ENCODE data around the gene NAPG.
"Not testable (repeated sequence)": the region's sequence is repeated elsewhere in the genome, so short reads cannot be mapped to it uniquely, and the experiment has no call there.

Gene NAPG

DNA sequence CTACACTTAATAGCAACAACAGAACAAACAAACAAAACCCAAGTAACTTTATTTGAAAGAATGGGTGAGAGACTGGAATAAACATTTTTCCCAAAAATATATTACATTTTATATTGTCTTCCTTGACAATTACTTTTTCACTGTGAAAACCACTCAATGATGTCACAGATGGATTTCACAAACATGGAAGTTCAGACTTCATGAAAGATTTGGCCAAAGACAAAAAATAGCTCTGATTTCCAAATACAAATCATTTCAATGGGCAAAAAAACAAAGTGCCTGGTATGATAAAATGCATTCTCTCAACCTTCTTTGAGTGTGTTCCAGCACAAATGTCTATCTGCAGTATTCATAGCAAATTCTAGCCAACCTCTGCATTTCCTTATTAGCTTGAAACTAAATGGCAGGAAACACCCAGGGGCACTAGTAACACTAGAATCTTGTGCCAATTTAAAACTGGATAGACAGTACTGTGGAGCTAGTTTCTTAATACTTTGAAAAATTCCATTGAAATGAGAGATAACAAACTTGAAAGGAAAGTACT is 28.5 kb upstream of the NAPG start:
- TF ChIP-seq CTCF (IDR thresholded peaks at IDR 0.05; ENCODE audit: extremely low read depth, missing control alignments) = no peak
- no peak for DNase-seq (ENCODE audit: low spot score)

DNA sequence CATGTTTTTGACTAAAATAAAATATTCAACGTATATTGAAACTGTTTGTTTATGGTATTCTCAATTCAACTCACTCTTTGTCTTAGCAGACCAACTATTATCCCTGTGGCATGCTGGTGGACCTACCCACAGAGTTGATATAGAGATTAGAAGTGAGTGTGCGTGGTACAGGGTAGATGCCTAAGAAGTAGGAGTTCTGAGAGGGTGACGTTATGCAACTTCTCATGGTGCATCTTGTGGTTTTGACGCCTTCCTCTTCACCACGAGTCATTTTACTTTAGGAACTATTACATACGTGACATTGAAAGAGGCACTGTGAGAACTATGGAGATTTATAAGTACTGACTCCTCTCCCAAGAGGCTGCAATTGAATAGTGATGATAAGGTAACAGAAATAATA is 26.6 kb upstream of the NAPG start:
- no peak for DNase-seq (ENCODE audit: low spot score)
- TF ChIP-seq CTCF (IDR thresholded peaks at IDR 0.05; ENCODE audit: extremely low read depth, missing control alignments) = no peak

GRCh38 chr18:10500038-10500437 is 25.8 kb upstream of the NAPG start:
- TF ChIP-seq CTCF (IDR thresholded peaks at IDR 0.05; ENCODE audit: extremely low read depth, missing control alignments) = no peak
- no peak for DNase-seq (ENCODE audit: low spot score)

DNA sequence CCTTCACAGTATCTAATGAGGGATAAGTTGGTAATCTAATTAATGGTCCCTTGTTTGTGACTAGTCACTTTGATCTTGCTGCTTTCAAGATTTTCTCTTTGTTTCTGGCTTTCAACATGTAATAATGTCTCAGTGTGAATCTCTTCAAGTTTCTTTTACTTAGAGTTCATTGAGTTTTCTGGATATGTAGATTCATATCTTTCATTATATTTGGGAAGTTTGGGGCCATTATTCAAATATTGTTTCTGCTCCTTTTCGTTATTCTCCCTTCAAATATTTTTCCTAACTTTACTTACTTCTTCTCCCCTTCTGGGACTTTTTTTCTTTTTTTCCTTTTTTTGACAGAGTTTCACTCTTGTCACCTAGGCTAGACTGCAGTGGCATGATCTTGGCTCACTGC is 21.1 kb upstream of the NAPG start:
- no peak for TF ChIP-seq CTCF (IDR thresholded peaks at IDR 0.05; ENCODE audit: extremely low read depth, missing control alignments)
- DNase-seq (ENCODE audit: low spot score) = no peak

DNA sequence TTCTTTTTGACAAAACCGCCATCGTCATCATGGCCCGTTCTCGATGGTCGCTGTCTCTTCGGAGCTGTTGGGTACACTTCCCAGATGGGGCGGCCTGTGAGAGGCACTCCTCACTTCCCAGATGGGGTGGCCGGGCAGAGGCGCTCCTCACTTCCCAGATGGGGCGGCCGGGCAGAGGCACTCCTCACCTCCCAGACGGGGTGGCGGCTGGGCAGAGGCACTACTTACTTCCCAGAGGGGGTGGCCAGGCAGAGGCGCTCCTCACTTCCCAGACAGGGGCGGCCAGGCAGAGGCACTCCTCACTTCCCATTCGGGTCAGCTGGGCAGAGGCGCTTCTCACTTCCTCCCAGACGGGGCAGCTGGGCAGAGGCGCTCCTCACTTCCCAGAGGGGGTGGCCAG is 19.9 kb upstream of the NAPG start:
- DNase-seq (ENCODE audit: low spot score) = not testable (repeated sequence)

DNA sequence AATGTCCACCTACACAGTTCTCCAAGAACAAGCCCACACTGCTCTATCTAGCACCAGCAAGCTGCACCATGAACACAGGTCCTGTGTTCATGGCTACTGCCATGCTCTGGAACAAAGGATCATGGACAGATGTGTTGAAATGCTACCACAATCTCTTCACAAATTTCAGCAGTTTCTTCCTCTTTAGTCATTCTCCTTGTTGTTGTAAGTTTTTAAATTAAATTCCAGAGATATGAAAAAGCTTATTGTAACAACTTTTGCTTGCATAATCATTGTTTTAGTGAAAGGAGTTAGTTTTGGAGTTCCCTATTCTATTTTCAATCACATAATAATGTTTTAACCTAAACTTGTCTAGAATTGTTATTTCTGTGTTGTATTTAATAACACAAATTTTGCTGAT is 17.2 kb upstream of the NAPG start:
- no peak for TF ChIP-seq CTCF (IDR thresholded peaks at IDR 0.05; ENCODE audit: extremely low read depth, missing control alignments)
- no peak for DNase-seq (ENCODE audit: low spot score)

DNA sequence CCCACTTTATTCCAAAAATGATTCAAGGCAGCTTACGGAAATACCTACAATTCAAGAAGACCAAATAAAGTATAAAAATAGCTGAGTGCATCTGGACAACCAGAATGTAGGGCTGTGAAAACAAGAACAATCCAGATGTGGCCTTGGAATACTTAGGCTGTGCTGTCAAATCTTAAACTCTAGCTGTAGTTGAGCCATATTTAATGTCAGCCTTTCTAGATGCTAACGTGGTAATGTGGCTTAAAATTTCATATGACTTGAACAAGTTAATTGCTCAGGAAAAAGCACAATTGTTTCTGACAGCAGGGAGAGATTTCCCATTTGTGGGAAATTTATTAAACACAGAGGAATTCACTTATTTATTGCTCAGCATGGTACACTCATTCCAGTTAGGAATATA is 14.6 kb upstream of the NAPG start:
- DNase-seq (ENCODE audit: low spot score) = no peak
- TF ChIP-seq CTCF (IDR thresholded peaks at IDR 0.05; ENCODE audit: extremely low read depth, missing control alignments) = no peak

GRCh38 chr18:10514082-10514481 is 11.7 kb upstream of the NAPG start:
- DNase-seq (ENCODE audit: low spot score) = no peak
- no peak for TF ChIP-seq CTCF (IDR thresholded peaks at IDR 0.05; ENCODE audit: extremely low read depth, missing control alignments)

All from GM20000 (cell line).